ENCODE measurements around the gene CASTOR1. TPM values are rescaled to one million over a fixed set of nuclear protein-coding genes. Genes with fewer than 3 reads are reported as not detected.

CASTOR1 gene
- total RNA-seq, 4 donors from 2014 or later = 16.5 to 36.0 (median 27.7) TPM

DNA sequence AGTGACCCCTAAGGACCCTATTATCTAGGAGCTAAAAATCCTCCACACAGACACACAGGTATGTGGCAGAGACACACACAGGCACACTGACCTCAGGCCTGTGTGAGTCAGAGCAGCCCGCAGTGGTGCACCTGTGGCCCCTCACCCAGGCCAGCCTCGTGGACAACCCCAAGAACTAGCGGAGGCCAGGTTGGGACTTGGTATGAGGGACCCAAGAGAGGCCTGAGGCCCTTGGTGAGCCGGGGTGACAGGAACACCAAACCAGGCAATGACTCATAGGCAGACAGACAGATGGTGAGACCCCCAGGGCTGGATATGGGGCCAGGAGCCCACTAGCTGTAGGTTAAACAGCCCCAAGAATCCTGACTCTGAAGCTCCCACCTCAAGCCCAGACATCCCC lies 6.0 kb downstream of the CASTOR1 start:
- 86 to 91% methylated on average over 4 of the region's 4 CpGs for WGBS, 2 donors
- Histone ChIP-seq H3K4me3 (replicated peaks in 1 of 3) (no peak overlapping the region), H3K27ac (no peak overlapping the region), H3K4me1 (peaks cover 4 to 6% of the 10 kb centered on the region in 2 donors), H3K9me3 (no peaks in the 10 kb centered on the region), H3K36me3 (peaks cover 7 to 17% of the 10 kb centered on the region in 2 donors), H3K27me3 (no peaks in the 10 kb centered on the region)
- intact Hi-C loops (cut with DNase I) = no loop called here
- TF ChIP-seq, protein P1, sequence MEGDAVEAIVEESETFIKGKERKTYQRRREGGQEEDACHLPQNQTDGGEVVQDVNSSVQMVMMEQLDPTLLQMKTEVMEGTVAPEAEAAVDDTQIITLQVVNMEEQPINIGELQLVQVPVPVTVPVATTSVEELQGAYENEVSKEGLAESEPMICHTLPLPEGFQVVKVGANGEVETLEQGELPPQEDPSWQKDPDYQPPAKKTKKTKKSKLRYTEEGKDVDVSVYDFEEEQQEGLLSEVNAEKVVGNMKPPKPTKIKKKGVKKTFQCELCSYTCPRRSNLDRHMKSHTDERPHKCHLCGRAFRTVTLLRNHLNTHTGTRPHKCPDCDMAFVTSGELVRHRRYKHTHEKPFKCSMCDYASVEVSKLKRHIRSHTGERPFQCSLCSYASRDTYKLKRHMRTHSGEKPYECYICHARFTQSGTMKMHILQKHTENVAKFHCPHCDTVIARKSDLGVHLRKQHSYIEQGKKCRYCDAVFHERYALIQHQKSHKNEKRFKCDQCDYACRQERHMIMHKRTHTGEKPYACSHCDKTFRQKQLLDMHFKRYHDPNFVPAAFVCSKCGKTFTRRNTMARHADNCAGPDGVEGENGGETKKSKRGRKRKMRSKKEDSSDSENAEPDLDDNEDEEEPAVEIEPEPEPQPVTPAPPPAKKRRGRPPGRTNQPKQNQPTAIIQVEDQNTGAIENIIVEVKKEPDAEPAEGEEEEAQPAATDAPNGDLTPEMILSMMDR (IDR thresholded peaks at IDR 0.05) = no peak
- no peak for TF ChIP-seq POLR2A (IDR thresholded peaks at IDR 0.05)
- DNase-seq = no peak

DNA sequence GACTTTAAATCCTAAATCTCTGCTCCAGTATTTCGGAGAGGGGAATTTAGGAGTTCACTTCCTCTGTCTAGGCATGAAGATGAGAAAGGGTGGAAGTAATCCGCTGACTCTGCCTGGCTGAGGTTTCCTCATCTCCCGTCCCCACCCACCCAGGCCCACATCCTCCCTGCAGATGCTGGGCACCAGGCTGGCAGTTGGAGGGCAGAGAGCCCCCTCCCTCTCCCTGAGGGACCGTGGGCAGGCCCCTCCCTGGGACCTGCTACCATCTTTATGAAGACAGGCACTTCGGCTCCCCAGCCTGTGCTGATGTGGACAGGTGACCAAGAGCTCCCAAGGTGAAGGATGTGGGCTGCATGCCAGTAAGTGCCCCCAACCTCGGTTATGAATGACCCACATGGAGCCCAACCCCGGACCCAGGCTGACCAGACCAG lies 6.7 kb downstream of the CASTOR1 start:
- Histone ChIP-seq H3K9me3 (no peaks in the 10 kb centered on the region), H3K27ac (no peak overlapping the region), H3K27me3 (no peaks in the 10 kb centered on the region), H3K4me1 (peaks cover 1 to 10% of the 10 kb centered on the region in 2 donors), H3K36me3 (peaks cover 7 to 17% of the 10 kb centered on the region in 2 donors), H3K4me3 (replicated peaks in 1 of 3) (no peak overlapping the region)
- intact Hi-C loops (cut with DNase I) = no loop called here
- TF ChIP-seq POLR2A (IDR thresholded peaks at IDR 0.05) = no peak
- TF ChIP-seq, protein P1 (IDR thresholded peaks at IDR 0.05) = no peak
- 88 to 89% methylated on average over 4 of the region's 7 CpGs for WGBS, 2 donors
- DNase-seq = no peak

DNA sequence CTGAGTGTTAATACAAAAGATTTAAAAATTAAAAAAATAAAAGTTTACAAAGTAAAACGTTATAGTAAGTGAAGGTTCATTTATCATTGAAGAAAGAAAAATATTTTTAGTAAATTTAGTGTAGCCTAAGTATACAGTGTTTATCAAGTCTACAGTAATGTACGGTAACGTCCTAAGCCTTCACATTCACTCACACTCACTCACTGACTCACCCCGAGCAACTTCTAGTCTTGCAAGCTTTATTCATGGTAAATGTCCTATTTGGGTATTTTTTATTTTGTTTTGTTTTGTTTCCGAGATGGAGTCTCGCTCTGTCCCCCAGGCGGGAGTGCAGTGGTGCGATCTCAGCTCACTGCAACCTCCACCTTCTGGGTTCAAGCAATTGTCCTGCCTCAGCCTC lies 8.8 kb downstream of the CASTOR1 start:
- Histone ChIP-seq H3K4me3 (replicated peaks in 1 of 3) (no peak overlapping the region), H3K27me3 (no peaks in the 10 kb centered on the region), H3K27ac (no peak overlapping the region), H3K9me3 (no peaks in the 10 kb centered on the region), H3K36me3 (peaks cover 7 to 15% of the 10 kb centered on the region in 2 donors), H3K4me1 (peaks cover 0 to 10% of the 10 kb centered on the region in 2 donors)
- TF ChIP-seq, protein P1 (IDR thresholded peaks at IDR 0.05) = no peak
- TF ChIP-seq POLR2A (IDR thresholded peaks at IDR 0.05) = no peak
- intact Hi-C loops (cut with DNase I) = no loop called here
- WGBS, 2 donors = 85 to 86% methylated on average over 8 of the region's 8 CpGs
- DNase-seq = no peak

DNA sequence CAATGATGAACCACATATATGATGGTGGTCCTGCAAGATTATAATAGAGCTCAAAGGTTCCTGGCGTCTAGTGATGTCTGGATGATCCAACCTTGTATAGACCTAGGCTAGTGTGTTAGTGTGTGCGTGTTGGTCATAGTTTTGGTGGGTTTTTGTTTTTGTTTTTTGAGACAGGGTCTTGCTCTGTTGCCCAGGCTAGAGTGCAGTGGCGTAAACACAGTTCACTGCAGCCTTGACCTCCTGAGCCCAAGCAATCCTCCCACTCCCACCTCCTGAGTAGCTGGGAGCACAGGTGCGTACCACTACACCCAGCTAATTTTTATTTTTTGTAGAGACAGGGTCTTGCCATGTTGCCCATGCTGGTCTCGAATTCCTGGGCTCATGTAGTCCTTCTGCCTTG lies 9.4 kb downstream of the CASTOR1 start:
- no peak overlapping the region for H3K27ac ChIP-seq
- intact Hi-C loops (cut with DNase I) = no loop called here
- peaks cover 0 to 10% of the 10 kb centered on the region in 2 donors for H3K4me1 ChIP-seq
- TF ChIP-seq, protein P1 (IDR thresholded peaks at IDR 0.05) = no peak
- no peak for TF ChIP-seq POLR2A (IDR thresholded peaks at IDR 0.05)
- H3K27me3 ChIP-seq = no peaks in the 10 kb centered on the region
- DNase-seq = no peak
- H3K4me3 ChIP-seq (replicated peaks in 1 of 3) = no peak overlapping the region
- 90 to 98% methylated on average over 5 of the region's 5 CpGs for WGBS, 2 donors
- H3K36me3 ChIP-seq = peaks cover 5 to 10% of the 10 kb centered on the region in 2 donors
- H3K9me3 ChIP-seq = no peaks in the 10 kb centered on the region

DNA sequence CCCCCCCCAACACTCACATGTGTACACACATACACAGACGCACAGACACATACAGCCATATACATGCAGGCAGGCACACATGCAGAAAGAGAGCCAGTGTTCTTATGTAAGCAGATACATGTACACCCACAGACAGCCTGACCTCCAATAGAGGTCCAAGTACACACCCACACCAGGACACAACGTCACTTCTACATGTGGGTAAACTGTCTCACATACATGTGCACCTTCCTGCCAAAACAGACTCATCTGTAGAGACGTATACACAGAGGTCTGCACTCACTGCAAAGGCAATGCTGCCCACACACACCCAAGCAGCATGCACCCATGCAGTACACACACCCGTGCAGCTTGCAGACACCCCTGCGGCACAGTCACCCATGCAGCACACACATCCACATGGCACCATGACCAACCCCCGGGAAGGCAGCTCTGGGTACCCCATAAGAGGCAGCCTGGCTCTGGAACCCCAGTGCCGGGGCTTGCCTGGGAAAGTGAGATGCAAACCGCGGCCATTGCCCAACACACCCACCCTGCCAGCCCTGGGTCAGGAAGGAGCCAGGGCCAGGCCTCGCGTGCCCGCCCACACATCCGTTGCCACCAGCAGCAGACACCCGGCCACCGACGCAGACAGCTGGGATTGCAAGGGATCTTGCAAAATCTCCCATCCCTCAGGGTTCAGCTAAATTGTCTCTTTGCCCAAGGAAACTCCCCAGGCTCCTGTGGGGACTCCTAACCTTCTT lies 10.1 kb downstream of the CASTOR1 start:
- intact Hi-C loops (cut with DNase I) = no loop called here
- H3K9me3 ChIP-seq = no peaks in the 10 kb centered on the region
- no peak for DNase-seq
- no peak overlapping the region for H3K4me3 ChIP-seq (replicated peaks in 1 of 3)
- H3K4me1 ChIP-seq = peaks cover 0 to 10% of the 10 kb centered on the region in 2 donors
- WGBS, 2 donors = 87 to 92% methylated on average over 15 to 16 of the region's 16 CpGs
- H3K27me3 ChIP-seq = no peaks in the 10 kb centered on the region
- peaks cover 0 to 2% of the 10 kb centered on the region in 2 donors for H3K36me3 ChIP-seq
- no peak overlapping the region for H3K27ac ChIP-seq
- TF ChIP-seq, protein P1 (IDR thresholded peaks at IDR 0.05) = no peak
- TF ChIP-seq POLR2A (IDR thresholded peaks at IDR 0.05) = no peak

Data from thyroid gland (tissue), 4 donors.